Ovary (tissue), 3 donors: Measurements from ENCODE around the gene C6orf15.

Experiments
- CTCF ChIP-seq, 3 donors: fragments of 450-650 bp in 2 of 3; fragments of 200-600 bp in 1 of 3; IDR thresholded peaks; one replicate each; pipeline versions ENCODE4 v1.5.1 to v1.8.0; 2016 to 2022; ENCODE audit warnings: antibody characterized with exemption in 3 of 3, mild to moderate bottlenecking in 1 of 3
- EP300 ChIP-seq: sonication (generic); formaldehyde crosslinking; IDR thresholded peaks from one replicate; pipeline ENCODE4 v1.6.1; 2017; ENCODE audit warnings: antibody characterized with exemption
- POLR2A ChIP-seq: fragments of 450-650 bp; IDR thresholded peaks from one replicate; pipeline ENCODE4 v1.6.1; 2017; ENCODE audit warnings: antibody characterized with exemption, mild to moderate bottlenecking, moderate library complexity
- donor health status: DM: no; HTN: no; CAD: no.

- TF ChIP-seq CTCF (IDR thresholded peaks at IDR 0.05), result no peak
- no peak for TF ChIP-seq EP300
- no peak for TF ChIP-seq POLR2A
These were observed 16.2 kb downstream of the C6orf15 start for GRCh38 chr6:31096215-31096614.
